HG03520 (cell line): ENCODE measurements around the gene TRAF2.

Source experiments
- ATAC-seq: cut with Tn5 transposase; IDR thresholded peaks from one replicate; pipeline ENCODE4 v1.9.1; 2021; ENCODE audit warnings: mild to moderate bottlenecking, moderate library complexity; ENCODE audit not compliant: unreplicated experiment

The TRAF2 gene

GRCh38 chr9:136930014-136930413, 43.7 kb downstream of the TRAF2 start:
- no peak for ATAC-seq

GRCh38 chr9:136931611-136932130, 45.4 kb downstream of the TRAF2 start:
- no peak for ATAC-seq

GRCh38 chr9:136934277-136934676, 48.0 kb downstream of the TRAF2 start:
- ATAC-seq: no peak

- ATAC-seq: no peak
Measured at GRCh38 chr9:136935651-136936050, 49.3 kb downstream of the TRAF2 start.

- no peak for ATAC-seq
Measured at GRCh38 chr9:136936645-136937170, 50.4 kb downstream of the TRAF2 start.

GRCh38 chr9:136937186-136938001, 51.1 kb downstream of the TRAF2 start:
- ATAC-seq: no peak

- no peak for ATAC-seq
Measured at GRCh38 chr9:136939431-136939995, 53.2 kb downstream of the TRAF2 start.

GRCh38 chr9:136939996-136940525, 53.7 kb downstream of the TRAF2 start:
- no peak for ATAC-seq

- ATAC-seq: no peak
Measured at GRCh38 chr9:136940526-136941230, 54.4 kb downstream of the TRAF2 start.

GRCh38 chr9:136941231-136942111, 55.2 kb downstream of the TRAF2 start:
- no peak for ATAC-seq

GRCh38 chr9:136942112-136942880, 56.0 kb downstream of the TRAF2 start:
- ATAC-seq: no peak

GRCh38 chr9:136942881-136943230, 56.5 kb downstream of the TRAF2 start:
- ATAC-seq: no peak

GRCh38 chr9:136943291-136944211, 57.2 kb downstream of the TRAF2 start:
- no peak for ATAC-seq

GRCh38 chr9:136944212-136944518, 57.8 kb downstream of the TRAF2 start:
- ATAC-seq: peak; percentile 26

- peak; percentile 64 for ATAC-seq
Measured at GRCh38 chr9:136944519-136945332, 58.4 kb downstream of the TRAF2 start, which contains the start of the genes C8G and FBXW5. Gene C8G, plus strand, starts transcription at chr9:136945243. Its CDS starts 78 bp downstream, at chr9:136945321. Gene FBXW5, minus strand, starts transcription at chr9:136944738. Its CDS starts 655 bp downstream, at chr9:136944083.

- ATAC-seq: no peak
Measured at GRCh38 chr9:136945333-136946227, 59.3 kb downstream of the TRAF2 start.
